ENCODE results near the gene RABGAP1L.
"Not testable (repeated sequence)": the region's sequence is repeated elsewhere in the genome, so short reads cannot be mapped to it uniquely, and the experiment has no call there.

RABGAP1L gene

DNA sequence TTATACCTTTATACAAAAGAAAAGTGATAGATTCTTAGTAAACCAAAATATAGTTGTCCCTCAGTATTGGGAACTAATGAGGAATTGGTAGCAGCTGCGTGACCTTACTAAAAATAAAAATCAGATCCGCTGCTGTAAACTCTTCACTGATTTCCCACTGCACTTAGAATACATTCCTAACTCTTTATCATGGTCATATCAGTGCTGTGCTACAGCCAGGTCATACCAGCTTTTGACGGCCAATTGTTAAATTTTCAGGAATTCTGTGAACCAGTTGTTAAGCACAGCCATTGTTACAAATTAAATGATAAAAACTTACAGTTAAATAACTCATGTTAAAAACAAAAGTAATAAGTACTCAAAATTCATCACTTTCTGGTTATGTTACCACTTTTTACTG lies 533.8 kb downstream of the RABGAP1L start:
- DNase-seq (ENCODE audit: low read depth in 2 of 2), result peak in 1 of 2 donors; percentile 2
- TF ChIP-seq, protein P1, sequence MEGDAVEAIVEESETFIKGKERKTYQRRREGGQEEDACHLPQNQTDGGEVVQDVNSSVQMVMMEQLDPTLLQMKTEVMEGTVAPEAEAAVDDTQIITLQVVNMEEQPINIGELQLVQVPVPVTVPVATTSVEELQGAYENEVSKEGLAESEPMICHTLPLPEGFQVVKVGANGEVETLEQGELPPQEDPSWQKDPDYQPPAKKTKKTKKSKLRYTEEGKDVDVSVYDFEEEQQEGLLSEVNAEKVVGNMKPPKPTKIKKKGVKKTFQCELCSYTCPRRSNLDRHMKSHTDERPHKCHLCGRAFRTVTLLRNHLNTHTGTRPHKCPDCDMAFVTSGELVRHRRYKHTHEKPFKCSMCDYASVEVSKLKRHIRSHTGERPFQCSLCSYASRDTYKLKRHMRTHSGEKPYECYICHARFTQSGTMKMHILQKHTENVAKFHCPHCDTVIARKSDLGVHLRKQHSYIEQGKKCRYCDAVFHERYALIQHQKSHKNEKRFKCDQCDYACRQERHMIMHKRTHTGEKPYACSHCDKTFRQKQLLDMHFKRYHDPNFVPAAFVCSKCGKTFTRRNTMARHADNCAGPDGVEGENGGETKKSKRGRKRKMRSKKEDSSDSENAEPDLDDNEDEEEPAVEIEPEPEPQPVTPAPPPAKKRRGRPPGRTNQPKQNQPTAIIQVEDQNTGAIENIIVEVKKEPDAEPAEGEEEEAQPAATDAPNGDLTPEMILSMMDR (IDR thresholded peaks at IDR 0.05; ENCODE audit: low read depth, low read length), result no peak
- H3K4me3 ChIP-seq (replicated peaks in 1 of 2; ENCODE audit: low read depth in 2 of 2, low read length in 2 of 2), result no peak overlapping the region

DNA sequence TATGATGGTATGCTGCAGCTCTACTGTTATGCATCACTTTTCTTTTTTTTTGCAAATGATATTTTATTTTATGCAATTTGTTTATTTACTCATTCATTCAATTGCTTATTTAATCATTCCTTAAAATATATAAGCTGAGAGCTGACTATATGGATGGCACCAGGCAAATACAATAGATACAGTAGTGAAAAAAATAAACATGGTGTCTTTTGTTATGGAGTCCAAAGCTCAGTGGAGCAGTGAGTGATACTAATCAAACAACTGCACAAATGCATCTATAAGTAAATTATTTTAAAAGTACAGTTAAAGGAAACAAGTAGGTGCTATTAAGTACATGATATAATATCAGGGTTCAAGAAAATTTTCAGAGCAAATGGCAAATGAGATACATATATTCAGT lies 534.2 kb downstream of the RABGAP1L start:
- DNase-seq (ENCODE audit: low read depth in 2 of 2); H3K4me3 ChIP-seq (replicated peaks in 1 of 2; ENCODE audit: low read depth in 2 of 2, low read length in 2 of 2): not testable (repeated sequence)

DNA sequence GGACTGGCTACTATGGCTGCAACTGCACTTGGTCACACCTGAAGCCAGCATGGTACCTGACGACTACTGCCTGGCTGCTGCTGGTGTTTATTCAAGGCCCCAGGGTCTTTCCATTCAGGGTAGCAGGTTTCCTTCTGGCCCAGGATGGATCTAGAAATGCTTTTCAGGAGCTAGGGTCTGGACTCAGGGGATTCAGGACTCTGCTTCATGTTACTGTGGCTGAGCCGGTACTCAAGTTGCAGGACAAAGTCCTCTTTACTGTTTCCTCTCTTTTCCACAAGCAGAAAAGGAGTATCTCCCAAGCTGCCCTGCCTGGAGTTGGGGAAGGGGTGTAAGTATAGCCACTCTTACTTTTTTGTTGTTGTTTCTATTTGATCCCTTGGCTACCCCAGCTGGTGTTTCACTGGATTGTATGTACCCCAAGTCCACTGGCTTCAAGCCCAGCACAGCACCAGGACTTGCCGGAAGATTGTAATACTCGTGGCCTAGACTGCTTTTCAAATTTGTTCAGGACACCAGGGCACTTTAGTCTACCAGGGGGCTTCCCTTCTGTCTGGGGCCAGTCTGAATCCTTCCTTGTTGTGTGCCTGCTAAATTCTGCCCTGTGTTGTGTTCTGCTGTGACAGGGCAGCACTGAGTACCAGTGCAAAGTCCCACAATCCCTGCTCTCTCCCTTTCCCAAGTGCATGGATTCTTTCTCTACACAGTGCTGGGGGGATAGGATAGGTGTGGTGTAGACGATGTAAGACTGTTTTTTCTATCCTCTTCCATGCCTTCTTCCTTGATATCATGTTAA lies 536.9 kb downstream of the RABGAP1L start:
- TF ChIP-seq, protein P1 (IDR thresholded peaks at IDR 0.05; ENCODE audit: low read depth, low read length), result no peak
- DNase-seq (ENCODE audit: low read depth in 2 of 2), result no peak
- H3K4me3 ChIP-seq (replicated peaks in 1 of 2; ENCODE audit: low read depth in 2 of 2, low read length in 2 of 2), result no peak overlapping the region

DNA sequence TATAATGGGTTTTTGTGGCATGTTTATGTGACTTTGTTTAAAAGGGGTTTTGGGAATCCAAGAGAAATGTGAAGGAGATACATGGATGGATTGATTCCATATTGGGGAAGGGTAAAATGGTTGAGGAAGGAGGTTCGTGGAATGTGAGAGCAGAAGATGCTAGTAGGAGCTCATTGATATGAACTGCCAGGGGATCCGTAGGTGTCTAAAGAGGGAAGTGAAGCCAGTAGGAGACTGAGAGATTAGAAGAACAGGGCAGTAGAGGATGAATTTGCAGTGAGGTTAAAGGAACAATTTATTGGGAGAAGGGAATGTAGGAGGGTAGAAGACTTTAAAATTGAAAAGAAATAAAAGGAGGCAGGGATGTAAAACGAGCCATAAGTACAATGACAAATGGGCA lies 541.0 kb downstream of the RABGAP1L start:
- H3K4me3 ChIP-seq (replicated peaks in 1 of 2; ENCODE audit: low read depth in 2 of 2, low read length in 2 of 2), result no peak overlapping the region
- TF ChIP-seq, protein P1 (IDR thresholded peaks at IDR 0.05; ENCODE audit: low read depth, low read length), result no peak
- DNase-seq (ENCODE audit: low read depth in 2 of 2), result no peak

DNA sequence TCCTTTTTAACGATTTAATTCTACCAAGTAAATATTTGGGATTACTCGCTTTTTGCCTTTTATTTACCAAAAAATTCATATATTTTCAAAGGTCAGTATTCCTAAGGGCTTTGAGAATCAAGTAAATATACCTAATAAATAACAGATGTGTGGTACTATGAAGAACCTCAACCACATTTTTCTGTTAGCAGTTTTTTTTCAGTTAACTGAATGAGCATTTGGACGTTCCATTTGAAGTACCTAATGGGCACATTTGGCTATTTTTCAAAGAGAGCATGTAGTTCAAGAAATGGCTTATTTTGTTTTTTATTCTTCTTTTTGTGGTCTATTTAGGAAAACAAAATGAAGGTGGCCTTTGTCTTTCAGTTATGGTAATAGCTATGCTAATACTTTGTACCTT lies 541.5 kb downstream of the RABGAP1L start:
- DNase-seq (ENCODE audit: low read depth in 2 of 2), result no peak
- TF ChIP-seq, protein P1 (IDR thresholded peaks at IDR 0.05; ENCODE audit: low read depth, low read length), result no peak
- H3K4me3 ChIP-seq (replicated peaks in 1 of 2; ENCODE audit: low read depth in 2 of 2, low read length in 2 of 2), result no peak overlapping the region

DNA sequence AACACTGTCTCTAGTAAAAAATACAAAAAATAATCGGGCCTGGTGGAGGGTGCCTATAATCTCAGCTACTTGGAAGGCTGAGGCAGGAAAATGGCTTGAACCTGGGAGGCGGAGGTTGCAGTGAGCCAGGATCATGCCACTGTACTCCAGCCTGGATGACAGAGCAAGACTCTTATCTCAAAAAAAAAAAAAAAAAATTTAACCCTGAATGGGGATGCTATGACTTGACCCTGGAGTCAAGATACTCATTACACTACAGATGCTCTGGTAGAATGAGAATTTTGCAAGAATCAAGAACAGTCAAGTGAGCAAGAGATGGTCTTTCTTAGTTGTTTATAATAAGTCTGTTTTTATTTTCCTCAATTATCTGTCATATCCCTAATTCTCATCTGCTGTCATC lies 542.2 kb downstream of the RABGAP1L start:
- TF ChIP-seq, protein P1 (IDR thresholded peaks at IDR 0.05; ENCODE audit: low read depth, low read length), result no peak
- DNase-seq (ENCODE audit: low read depth in 2 of 2), result no peak

DNA sequence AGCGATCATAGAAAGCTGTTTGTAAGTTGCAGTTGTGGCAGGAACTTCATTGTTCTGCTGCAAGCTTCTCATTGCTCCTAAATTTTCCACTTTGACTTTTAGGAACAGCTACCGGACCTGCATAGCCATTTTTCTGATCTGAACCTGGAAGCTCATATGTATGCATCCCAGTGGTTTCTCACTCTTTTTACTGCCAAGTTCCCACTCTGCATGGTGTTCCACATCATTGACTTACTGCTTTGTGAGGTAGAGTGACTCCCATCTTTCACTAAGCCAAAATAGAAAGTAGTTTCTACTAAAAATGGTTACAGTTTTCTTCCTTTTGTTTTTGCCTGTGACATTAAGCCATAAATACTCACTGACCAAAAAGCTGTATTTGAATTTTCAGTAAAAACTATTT lies 542.7 kb downstream of the RABGAP1L start:
- no peak for DNase-seq (ENCODE audit: low read depth in 2 of 2)
- TF ChIP-seq, protein P1 (IDR thresholded peaks at IDR 0.05; ENCODE audit: low read depth, low read length), result no peak
- H3K4me3 ChIP-seq (replicated peaks in 1 of 2; ENCODE audit: low read depth in 2 of 2, low read length in 2 of 2), result no peak overlapping the region

More for the DNA sequence above, 542.2 kb downstream of the RABGAP1L start:
- H3K4me3 ChIP-seq (replicated peaks in 1 of 2; ENCODE audit: low read depth in 2 of 2, low read length in 2 of 2), result no peak overlapping the region
